B cell (primary cell): ENCODE measurements around the gene SIGLEC10. TPM values are rescaled to one million over a fixed set of nuclear protein-coding genes. Genes with fewer than 3 reads are reported as not detected.

Source experiments
- ATAC-seq: fragments of 200-7000 bp; cut with Tn5 transposase; one replicate; pipeline ENCODE4 v1.10.0; 2021; ENCODE audit warnings: low read depth, mild to moderate bottlenecking, moderate number of reproducible peaks, moderate library complexity
- CTCF ChIA-PET: fragments of 350-600 bp; sonication (Branson Sonifier 250); formaldehyde crosslinking; loops from one replicate; lab custom pipeline; 2021; ENCODE audit warnings: antibody characterized with exemption, inconsistent platforms; lab: Charles Lee
- POLR2A ChIA-PET: fragments of 350-600 bp; sonication (Branson Sonifier 250); formaldehyde crosslinking; loops from one replicate; lab custom pipeline; 2021; ENCODE audit warnings: antibody characterized with exemption; lab: Charles Lee
- DNase-seq: peaks from one replicate; pipeline ENCODE4 v3.0.0; 2013
- H2AFZ ChIP-seq: 2 replicates; pipeline ENCODE4 v1.6.1; 2012; ENCODE audit warnings: mild to moderate bottlenecking, low read depth, low read length; ENCODE audit not compliant: insufficient read depth, poor library complexity, severe bottlenecking
- H3K27ac ChIP-seq, 2 donors: 1 replicate in 1 of 2; 2 replicates in 1 of 2; pipeline ENCODE4 v1.5.1; 2012 to 2013; ENCODE audit warnings: low read length in 2 of 2, mild to moderate bottlenecking in 2 of 2, moderate library complexity in 1 of 2
- H3K27me3 ChIP-seq, 4 experiments: fragments of 200-600 bp in 1 of 4; sonication (generic) in 1 of 4; replicated peaks in 1 of 4; 1 replicate in 2 of 4; 2 replicates in 2 of 4; pipeline versions ENCODE4 v1.6.1 to v1.7.0; 2013 to 2016; ENCODE audit warnings: low read length in 3 of 4, mild to moderate bottlenecking in 2 of 4, mixed read lengths in 1 of 4, moderate library complexity in 1 of 4; ENCODE audit not compliant: insufficient read depth in 4 of 4, control insufficient read depth in 3 of 4; ENCODE audit errors: control extremely low read depth in 1 of 4
- H3K36me3 ChIP-seq, 2 experiments: replicated peaks in 1 of 2; 1 replicate in 1 of 2; 2 replicates in 1 of 2; pipeline versions ENCODE4 v1.6.1 to v1.7.1; 2013; ENCODE audit warnings: low read length in 1 of 2; ENCODE audit not compliant: insufficient read depth in 2 of 2, control insufficient read depth in 1 of 2; ENCODE audit errors: control extremely low read depth in 1 of 2, extremely low read depth in 1 of 2
- H3K4me1 ChIP-seq, 2 donors: fragments of 200-600 bp in 1 of 2; sonication (generic) in 1 of 2; 1 replicate in 1 of 2; 2 replicates in 1 of 2; pipeline versions ENCODE4 v1.5.1 to v1.6.1; 2013 to 2017; ENCODE audit warnings: low read length in 2 of 2; ENCODE audit not compliant: control insufficient read depth in 2 of 2, insufficient read depth in 2 of 2
- H3K4me2 ChIP-seq: replicated peaks from 2 replicates; pipeline ENCODE3; 2012; ENCODE audit warnings: mild to moderate bottlenecking, low read depth, low read length; ENCODE audit not compliant: poor library complexity, severe bottlenecking
- H3K4me3 ChIP-seq, 5 experiments: fragments of 200-600 bp in 1 of 5; sonication (generic) in 1 of 5; 1 replicate in 3 of 5; 2 replicates in 2 of 5; pipeline versions ENCODE4 v1.5.1 to v1.7.0; 2011 to 2016; ENCODE audit warnings: low read length in 4 of 5, mild to moderate bottlenecking in 4 of 5, low read depth in 2 of 5, control low read depth in 1 of 5, moderate library complexity in 1 of 5; ENCODE audit not compliant: insufficient read depth in 1 of 5; ENCODE audit errors: control extremely low read depth in 1 of 5, extremely low read depth in 1 of 5
- H3K79me2 ChIP-seq: fragments of 200-600 bp; sonication (generic); one replicate; pipeline ENCODE4 v1.6.0; 2016; ENCODE audit warnings: low read length; ENCODE audit not compliant: control insufficient read depth, insufficient read depth
- H3K9ac ChIP-seq: fragments of 200-600 bp; sonication (generic); 2 replicates; pipeline ENCODE4 v1.6.1; 2017; ENCODE audit warnings: mild to moderate bottlenecking, low read length, moderate library complexity
- H3K9me3 ChIP-seq, 3 donors: one replicate each; pipeline versions ENCODE4 v1.6.1 to v1.7.1; 2013; ENCODE audit warnings: low read length in 2 of 3; ENCODE audit not compliant: control insufficient read depth in 2 of 3, insufficient read depth in 1 of 3; ENCODE audit errors: control extremely low read depth in 1 of 3
- H4K20me1 ChIP-seq: 2 replicates; pipeline ENCODE4 v1.6.0; 2012; ENCODE audit warnings: mild to moderate bottlenecking, low read length; ENCODE audit not compliant: insufficient read depth, control insufficient read depth, poor library complexity, severe bottlenecking
- H3K27ac Mint-ChIP-seq: one replicate; pipeline ENCODE4 v1.8.0; 2021; ENCODE audit warnings: mixed read lengths
- H3K27me3 Mint-ChIP-seq: one replicate; pipeline ENCODE4 v1.8.0; 2021; ENCODE audit warnings: mixed read lengths
- H3K4me1 Mint-ChIP-seq: one replicate; pipeline ENCODE4 v1.8.0; 2021; ENCODE audit warnings: mixed read lengths
- H3K4me3 Mint-ChIP-seq: one replicate; pipeline ENCODE4 v1.8.0; 2021; ENCODE audit warnings: mixed read lengths
- H3K9me3 Mint-ChIP-seq: one replicate; pipeline ENCODE4 v1.8.0; 2022; ENCODE audit warnings: mixed read lengths; ENCODE audit not compliant: insufficient read depth
- CTCF ChIP-seq: fragments of 200-600 bp; IDR thresholded peaks from one replicate; pipeline ENCODE4 v1.8.0; 2022; ENCODE audit warnings: antibody characterized with exemption, mild to moderate bottlenecking
- EZH2 ChIP-seq: IDR thresholded peaks from 2 replicates; pipeline ENCODE4 v1.6.1; 2012; ENCODE audit warnings: borderline replicate concordance, low read depth, mild to moderate bottlenecking, moderate library complexity, low read length; ENCODE audit not compliant: insufficient read depth, poor library complexity, severe bottlenecking
- WGBS: methylation state at CpG from one replicate; pipeline ENCODE4 v1.1.5; 2013; ENCODE audit warnings: missing lambda C conversion rate; ENCODE audit not compliant: insufficient coverage; 5-methylcytosine and 5-hydroxymethylcytosine counted together
- intact Hi-C: fragments of 100-400 bp; cut with micrococcal nuclease; formaldehyde crosslinking; loops from one replicate; pipeline ENCODE4 v1.10.0; 2022
- polyA plus RNA-seq: library from polyadenylated mRNA; depleted of rRNA; stranded (reverse); fragments of >200 nt; gene quantifications from 2 replicates; pipeline ENCODE4 v1.2.3, GENCODE V29; 2012
- total RNA-seq, 2 donors: library from RNA; stranded (reverse); fragments of 120-200 nt in 1 of 2; gene quantifications; 1 replicate in 1 of 2; 2 replicates in 1 of 2; pipeline versions ENCODE4 v1.2.3 to v1.2.4, GENCODE V29; 2013 to 2022

The SIGLEC10 gene
- total and polyA plus RNA-seq, 2 donors (not counting 1 experiment from before 2014, with no cell fraction given), result 49.1 to 87.6 TPM

GRCh38 chr19:51458051-51458645, 40.7 kb upstream of the SIGLEC10 start, which contains the start of gene SIGLEC8:
TSS of gene SIGLEC8 (minus strand) at chr19:51458454. CDS start at chr19:51458387, 67 bp downstream.
- peaks cover 0 to 31% (median 9%) of the 10 kb centered on the region in 4 experiments for H3K27me3 ChIP-seq
- H3K27me3 Mint-ChIP-seq, result peaks cover 28% of the 10 kb centered on the region
- no peak for ATAC-seq
- H3K79me2 ChIP-seq, result no peaks in the 10 kb centered on the region
- H2AFZ ChIP-seq, result no peak within 1 kb of the TSS
- H4K20me1 ChIP-seq, result no peaks in the 10 kb centered on the region
- no peak within 1 kb of the TSS for H3K9ac ChIP-seq
- no peaks in the 10 kb centered on the region for H3K9me3 Mint-ChIP-seq
- H3K4me1 ChIP-seq, result peaks cover 0 to 7% of the 10 kb centered on the region in 2 donors
- H3K9me3 ChIP-seq, result peaks cover 0 to 13% (median 0%) of the 10 kb centered on the region in 3 donors
- intact Hi-C loops, result no loop called here
- CTCF ChIA-PET, result no interaction called here
- H3K4me2 ChIP-seq, result no peak within 1 kb of the TSS
- TF ChIP-seq CTCF (no peak), EZH2 (no peak)
- no peak within 1 kb of the TSS for H3K4me3 Mint-ChIP-seq
- no peak within 1 kb of the TSS for H3K27ac ChIP-seq
- no peaks in the 10 kb centered on the region for H3K4me1 Mint-ChIP-seq
- POLR2A ChIA-PET, result no interaction called here
- H3K4me3 ChIP-seq, result no peak within 1 kb of the TSS
- H3K27ac Mint-ChIP-seq, result no peak within 1 kb of the TSS
- 83% methylated on average over 6 of the region's 10 CpGs for WGBS
- no peaks in the 10 kb centered on the region for H3K36me3 ChIP-seq
- no peak for DNase-seq

DNA sequence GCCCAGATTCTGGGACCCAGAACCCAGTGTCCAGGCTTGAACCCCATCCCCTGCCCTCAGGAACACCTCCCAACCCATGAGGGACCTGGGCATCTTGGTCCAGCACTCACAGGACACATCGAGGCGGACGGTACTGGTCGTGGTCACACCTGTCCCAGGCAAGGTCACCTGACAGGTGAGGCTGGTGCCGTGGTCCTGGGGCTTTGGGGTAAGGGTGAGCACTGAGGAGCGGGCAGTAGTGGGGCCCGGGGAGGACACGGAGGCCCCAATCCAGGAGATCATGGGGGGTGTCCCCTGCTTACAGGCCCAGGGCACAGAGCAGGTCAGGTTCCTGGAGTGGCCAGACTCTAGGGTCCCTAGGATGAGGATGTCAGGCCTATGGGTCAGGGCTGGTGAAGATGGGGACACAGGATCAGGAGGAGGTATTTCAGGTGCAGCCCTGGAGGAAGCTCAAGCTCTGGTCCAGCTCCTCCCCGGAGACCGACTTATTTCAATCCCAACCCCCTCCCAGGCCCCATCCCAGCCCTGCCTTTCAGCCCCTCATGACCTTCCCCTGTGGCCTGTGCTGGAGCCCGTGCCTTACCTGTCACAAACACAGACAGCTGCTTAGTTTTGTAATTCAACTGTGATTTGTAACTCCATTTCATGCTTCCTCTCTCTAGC, 40.0 kb upstream of the SIGLEC10 start:
- Mint-ChIP-seq H3K9me3 (no peaks in the 10 kb centered on the region), H3K27ac (no peak overlapping the region), H3K27me3 (peaks cover 24% of the 10 kb centered on the region), H3K4me1 (no peaks in the 10 kb centered on the region), H3K4me3 (no peak overlapping the region)
- Histone ChIP-seq H3K36me3 (no peaks in the 10 kb centered on the region), H3K9ac (no peak overlapping the region), H3K4me2 (no peak overlapping the region), H3K4me3 (no peak overlapping the region), H3K4me1 (peaks cover 0 to 7% of the 10 kb centered on the region in 2 donors), H2AFZ (no peak overlapping the region), H3K27ac (no peak overlapping the region), H3K27me3 (peaks cover 0 to 24% (median 6%) of the 10 kb centered on the region in 4 experiments), H3K9me3 (peaks cover 0 to 10% (median 0%) of the 10 kb centered on the region in 3 donors), H3K79me2 (no peaks in the 10 kb centered on the region), H4K20me1 (no peaks in the 10 kb centered on the region)
- DNase-seq (no peak), ATAC-seq (no peak)
- TF ChIP-seq EZH2 (no peak), CTCF (no peak)
- ChIA-PET CTCF (no interaction called here), POLR2A (no interaction called here)
- intact Hi-C loops, result no loop called here
- WGBS, result 91% methylated on average over 11 of the region's 11 CpGs
